ENCODE data around the gene ARL4A. TPM values are rescaled to one million over a fixed set of nuclear protein-coding genes. Genes with fewer than 3 reads are reported as not detected.

Gene ARL4A
- total and polyA plus RNA-seq, 9 of the 15 experiments (the other 6 are each of a cell fraction or from before 2014, with no cell fraction given), result 118 to 688 (median 172) TPM

- TF ChIP-seq, protein P1, sequence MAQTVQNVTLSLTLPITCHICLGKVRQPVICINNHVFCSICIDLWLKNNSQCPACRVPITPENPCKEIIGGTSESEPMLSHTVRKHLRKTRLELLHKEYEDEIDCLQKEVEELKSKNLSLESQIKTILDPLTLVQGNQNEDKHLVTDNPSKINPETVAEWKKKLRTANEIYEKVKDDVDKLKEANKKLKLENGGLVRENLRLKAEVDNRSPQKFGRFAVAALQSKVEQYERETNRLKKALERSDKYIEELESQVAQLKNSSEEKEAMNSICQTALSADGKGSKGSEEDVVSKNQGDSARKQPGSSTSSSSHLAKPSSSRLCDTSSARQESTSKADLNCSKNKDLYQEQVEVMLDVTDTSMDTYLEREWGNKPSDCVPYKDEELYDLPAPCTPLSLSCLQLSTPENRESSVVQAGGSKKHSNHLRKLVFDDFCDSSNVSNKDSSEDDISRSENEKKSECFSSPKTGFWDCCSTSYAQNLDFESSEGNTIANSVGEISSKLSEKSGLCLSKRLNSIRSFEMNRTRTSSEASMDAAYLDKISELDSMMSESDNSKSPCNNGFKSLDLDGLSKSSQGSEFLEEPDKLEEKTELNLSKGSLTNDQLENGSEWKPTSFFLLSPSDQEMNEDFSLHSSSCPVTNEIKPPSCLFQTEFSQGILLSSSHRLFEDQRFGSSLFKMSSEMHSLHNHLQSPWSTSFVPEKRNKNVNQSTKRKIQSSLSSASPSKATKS (CRISPR knock-in tag; IDR thresholded peaks at IDR 0.05), result no peak
- TF ChIP-seq BRD9 (IDR thresholded peaks at IDR 0.05; ENCODE audit: low read depth, partially characterized antibody), result peak; percentile 56
- peak; percentile 65 for TF ChIP-seq GABPA (tag; conservative IDR thresholded peaks at IDR 0.05; ENCODE audit: low read depth)
- peak; percentile 96; the same call in 1 of the 2 replicates for TF ChIP-seq MTA3 (IDR thresholded peaks at IDR 0.05; ENCODE audit: borderline replicate concordance)
- peak; percentile 95 for TF ChIP-seq GATAD2A (IDR thresholded peaks at IDR 0.05)
- peak; percentile 52; the same call in 1 of the 2 replicates for TF ChIP-seq GTF2F1 (IDR thresholded peaks at IDR 0.05; ENCODE audit: low read depth, low read length)
- TF ChIP-seq NEUROD1 (IDR thresholded peaks at IDR 0.05; ENCODE audit: borderline replicate concordance, low read depth, low read length, partially characterized antibody), result peak; percentile 84
- TF ChIP-seq CBFA2T2 (conservative IDR thresholded peaks at IDR 0.05), result peak; percentile 57
- TF ChIP-seq ZNF384 (IDR thresholded peaks at IDR 0.05; ENCODE audit: low read depth, low read length), result peak; percentile 18; the same call in 1 of the 2 replicates
- no peak for TF ChIP-seq ZNF717 (CRISPR knock-in tag; IDR thresholded peaks at IDR 0.05)
- TF ChIP-seq, protein P2, sequence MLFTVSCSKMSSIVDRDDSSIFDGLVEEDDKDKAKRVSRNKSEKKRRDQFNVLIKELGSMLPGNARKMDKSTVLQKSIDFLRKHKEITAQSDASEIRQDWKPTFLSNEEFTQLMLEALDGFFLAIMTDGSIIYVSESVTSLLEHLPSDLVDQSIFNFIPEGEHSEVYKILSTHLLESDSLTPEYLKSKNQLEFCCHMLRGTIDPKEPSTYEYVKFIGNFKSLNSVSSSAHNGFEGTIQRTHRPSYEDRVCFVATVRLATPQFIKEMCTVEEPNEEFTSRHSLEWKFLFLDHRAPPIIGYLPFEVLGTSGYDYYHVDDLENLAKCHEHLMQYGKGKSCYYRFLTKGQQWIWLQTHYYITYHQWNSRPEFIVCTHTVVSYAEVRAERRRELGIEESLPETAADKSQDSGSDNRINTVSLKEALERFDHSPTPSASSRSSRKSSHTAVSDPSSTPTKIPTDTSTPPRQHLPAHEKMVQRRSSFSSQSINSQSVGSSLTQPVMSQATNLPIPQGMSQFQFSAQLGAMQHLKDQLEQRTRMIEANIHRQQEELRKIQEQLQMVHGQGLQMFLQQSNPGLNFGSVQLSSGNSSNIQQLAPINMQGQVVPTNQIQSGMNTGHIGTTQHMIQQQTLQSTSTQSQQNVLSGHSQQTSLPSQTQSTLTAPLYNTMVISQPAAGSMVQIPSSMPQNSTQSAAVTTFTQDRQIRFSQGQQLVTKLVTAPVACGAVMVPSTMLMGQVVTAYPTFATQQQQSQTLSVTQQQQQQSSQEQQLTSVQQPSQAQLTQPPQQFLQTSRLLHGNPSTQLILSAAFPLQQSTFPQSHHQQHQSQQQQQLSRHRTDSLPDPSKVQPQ (CRISPR knock-in tag; IDR thresholded peaks at IDR 0.05; ENCODE audit: borderline replicate concordance), result no peak
- TF ChIP-seq XRCC4 (IDR thresholded peaks at IDR 0.05; ENCODE audit: extremely low read depth, insufficient read depth, insufficient read length), result no peak
- TF ChIP-seq, protein P3, sequence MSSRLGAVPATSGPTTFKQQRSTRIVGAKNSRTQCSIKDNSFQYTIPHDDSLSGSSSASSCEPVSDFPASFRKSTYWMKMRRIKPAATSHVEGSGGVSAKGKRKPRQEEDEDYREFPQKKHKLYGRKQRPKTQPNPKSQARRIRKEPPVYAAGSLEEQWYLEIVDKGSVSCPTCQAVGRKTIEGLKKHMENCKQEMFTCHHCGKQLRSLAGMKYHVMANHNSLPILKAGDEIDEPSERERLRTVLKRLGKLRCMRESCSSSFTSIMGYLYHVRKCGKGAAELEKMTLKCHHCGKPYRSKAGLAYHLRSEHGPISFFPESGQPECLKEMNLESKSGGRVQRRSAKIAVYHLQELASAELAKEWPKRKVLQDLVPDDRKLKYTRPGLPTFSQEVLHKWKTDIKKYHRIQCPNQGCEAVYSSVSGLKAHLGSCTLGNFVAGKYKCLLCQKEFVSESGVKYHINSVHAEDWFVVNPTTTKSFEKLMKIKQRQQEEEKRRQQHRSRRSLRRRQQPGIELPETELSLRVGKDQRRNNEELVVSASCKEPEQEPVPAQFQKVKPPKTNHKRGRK (tag; IDR thresholded peaks at IDR 0.05), result no peak
- TF ChIP-seq, protein P4, sequence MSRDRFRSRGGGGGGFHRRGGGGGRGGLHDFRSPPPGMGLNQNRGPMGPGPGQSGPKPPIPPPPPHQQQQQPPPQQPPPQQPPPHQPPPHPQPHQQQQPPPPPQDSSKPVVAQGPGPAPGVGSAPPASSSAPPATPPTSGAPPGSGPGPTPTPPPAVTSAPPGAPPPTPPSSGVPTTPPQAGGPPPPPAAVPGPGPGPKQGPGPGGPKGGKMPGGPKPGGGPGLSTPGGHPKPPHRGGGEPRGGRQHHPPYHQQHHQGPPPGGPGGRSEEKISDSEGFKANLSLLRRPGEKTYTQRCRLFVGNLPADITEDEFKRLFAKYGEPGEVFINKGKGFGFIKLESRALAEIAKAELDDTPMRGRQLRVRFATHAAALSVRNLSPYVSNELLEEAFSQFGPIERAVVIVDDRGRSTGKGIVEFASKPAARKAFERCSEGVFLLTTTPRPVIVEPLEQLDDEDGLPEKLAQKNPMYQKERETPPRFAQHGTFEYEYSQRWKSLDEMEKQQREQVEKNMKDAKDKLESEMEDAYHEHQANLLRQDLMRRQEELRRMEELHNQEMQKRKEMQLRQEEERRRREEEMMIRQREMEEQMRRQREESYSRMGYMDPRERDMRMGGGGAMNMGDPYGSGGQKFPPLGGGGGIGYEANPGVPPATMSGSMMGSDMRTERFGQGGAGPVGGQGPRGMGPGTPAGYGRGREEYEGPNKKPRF (IDR thresholded peaks at IDR 0.05; ENCODE audit: low read depth, low read length), result no peak
- no peak for TF ChIP-seq ZNF184 (CRISPR knock-in tag; IDR thresholded peaks at IDR 0.05)
- TF ChIP-seq MEF2D (tag; conservative IDR thresholded peaks at IDR 0.05; ENCODE audit: low read depth), result peak; percentile 67
- TF ChIP-seq, protein P5, sequence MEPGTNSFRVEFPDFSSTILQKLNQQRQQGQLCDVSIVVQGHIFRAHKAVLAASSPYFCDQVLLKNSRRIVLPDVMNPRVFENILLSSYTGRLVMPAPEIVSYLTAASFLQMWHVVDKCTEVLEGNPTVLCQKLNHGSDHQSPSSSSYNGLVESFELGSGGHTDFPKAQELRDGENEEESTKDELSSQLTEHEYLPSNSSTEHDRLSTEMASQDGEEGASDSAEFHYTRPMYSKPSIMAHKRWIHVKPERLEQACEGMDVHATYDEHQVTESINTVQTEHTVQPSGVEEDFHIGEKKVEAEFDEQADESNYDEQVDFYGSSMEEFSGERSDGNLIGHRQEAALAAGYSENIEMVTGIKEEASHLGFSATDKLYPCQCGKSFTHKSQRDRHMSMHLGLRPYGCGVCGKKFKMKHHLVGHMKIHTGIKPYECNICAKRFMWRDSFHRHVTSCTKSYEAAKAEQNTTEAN (CRISPR knock-in tag; IDR thresholded peaks at IDR 0.05), result no peak
- peak; percentile 51 for TF ChIP-seq ZFP36 (IDR thresholded peaks at IDR 0.05; ENCODE audit: low read depth, low read length, partially characterized antibody)
These were observed 28.1 kb downstream of the ARL4A start (continued) for GRCh38 chr7:12715372-12716133.
